NT2/D1 (cell line): ENCODE results near the gene AANAT.

Experiments
- YY1 ChIP-seq: IDR thresholded peaks from 2 replicates; pipeline ENCODE4 v1.6.1; 2011; ENCODE audit not compliant: insufficient read length, insufficient read depth
- ZNF274 ChIP-seq: IDR thresholded peaks from 2 replicates; pipeline ENCODE4 v1.6.1; 2011; ENCODE audit warnings: mild to moderate bottlenecking, low read depth, low read length

- TF ChIP-seq YY1 (no peak), ZNF274 (no peak)
These were observed 35.4 kb upstream of the AANAT start for GRCh38 chr17:76432004-76432403.
